ENCODE results near the gene FSTL1. TPM values are rescaled to one million over a fixed set of nuclear protein-coding genes. Genes with fewer than 3 reads are reported as not detected.

FSTL1 gene
- total and polyA plus RNA-seq, 5 experiments from 2014 or later, result 0.23 to 0.82 (median 0.51) TPM; not detected in 1

GRCh38 chr3:120475722-120476377 lies 25.1 kb upstream of the FSTL1 start:
- Mint-ChIP-seq H3K27me3 (peaks cover 5 to 28% (median 11%) of the 10 kb centered on the region in 5 donors), H3K9me3 (peaks cover 0 to 2% (median 0%) of the 10 kb centered on the region in 9 donors), H3K27ac (no peak overlapping the region), H3K36me3 (no peaks in the 10 kb centered on the region), H3K4me3 (no peak overlapping the region), H3K4me1 (no peaks in the 10 kb centered on the region)
- POLR2A ChIA-PET, result no interaction called here
- ATAC-seq, result no peak
- DNase-seq, result no peak

DNA sequence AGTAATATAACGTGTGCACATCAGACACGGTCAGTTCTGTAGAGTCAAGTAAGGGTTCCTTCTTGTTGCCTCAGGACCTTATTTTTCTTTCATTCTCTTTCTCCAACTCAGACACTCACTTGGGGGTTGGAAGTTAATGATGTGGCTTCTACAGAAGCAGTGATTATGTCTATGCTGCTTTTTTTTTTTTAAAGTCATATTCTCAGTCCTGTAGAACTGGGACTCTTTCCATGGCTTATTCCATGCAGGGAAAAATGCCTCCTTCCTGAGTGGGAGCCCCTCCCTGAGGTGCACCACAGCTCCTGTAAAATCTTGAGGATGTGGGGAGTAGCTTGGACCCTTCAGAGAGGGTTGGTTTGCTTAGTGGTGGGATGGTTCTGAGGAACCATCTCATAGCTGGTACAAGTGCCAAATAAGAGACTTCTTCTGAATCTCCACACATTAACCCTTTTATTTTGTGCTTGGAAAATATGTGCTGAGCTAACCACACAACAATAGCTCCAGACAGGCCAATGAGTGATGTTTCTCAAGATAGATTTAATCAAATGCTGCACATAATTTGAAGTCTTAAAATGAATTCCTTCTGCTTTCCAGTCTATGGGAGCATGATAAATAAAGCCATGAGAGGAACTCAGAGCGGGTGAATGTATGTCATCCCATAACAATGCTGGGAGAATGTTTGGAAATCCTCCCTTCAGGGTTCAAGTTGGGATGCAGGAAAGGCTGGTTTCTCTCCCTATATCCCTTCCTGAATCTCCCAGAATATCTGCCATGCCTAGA lies 23.3 kb upstream of the FSTL1 start:
- no peak overlapping the region for H3K27ac Mint-ChIP-seq
- H3K4me3 Mint-ChIP-seq, result no peak overlapping the region
- H3K36me3 Mint-ChIP-seq, result no peaks in the 10 kb centered on the region
- no peaks in the 10 kb centered on the region for H3K4me1 Mint-ChIP-seq
- POLR2A ChIA-PET, result no interaction called here
- peaks cover 6 to 37% (median 11%) of the 10 kb centered on the region in 5 donors for H3K27me3 Mint-ChIP-seq
- DNase-seq, result no peak
- no peak for ATAC-seq
- peaks cover 0 to 2% (median 0%) of the 10 kb centered on the region in 9 donors for H3K9me3 Mint-ChIP-seq

DNA sequence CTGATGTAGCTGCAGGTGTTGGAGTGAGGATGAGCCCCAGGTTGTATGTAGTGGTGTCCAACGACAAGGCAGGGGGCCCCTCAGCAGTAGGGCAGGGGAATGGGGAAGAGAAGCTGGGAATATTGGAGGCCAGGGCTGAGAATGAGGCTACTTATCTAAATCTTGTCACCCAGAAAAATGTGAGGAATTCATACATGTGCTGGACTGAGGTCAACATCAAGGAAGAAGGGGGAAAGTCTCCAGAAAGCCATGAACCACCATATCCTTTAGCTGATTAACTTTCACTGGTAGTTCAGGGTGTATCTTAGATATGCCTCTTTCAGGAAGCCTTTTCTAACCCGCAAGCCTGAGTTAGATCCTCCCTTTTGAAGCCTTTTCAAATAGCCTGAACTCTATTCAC lies 22.6 kb upstream of the FSTL1 start:
- Mint-ChIP-seq H3K27me3 (peaks cover 6 to 37% (median 12%) of the 10 kb centered on the region in 5 donors), H3K4me1 (no peaks in the 10 kb centered on the region)

GRCh38 chr3:120472121-120472844 lies 21.5 kb upstream of the FSTL1 start:
- H3K4me3 Mint-ChIP-seq, result no peak overlapping the region
- no peaks in the 10 kb centered on the region for H3K36me3 Mint-ChIP-seq
- DNase-seq, result no peak
- no peak for ATAC-seq
- no peaks in the 10 kb centered on the region for H3K4me1 Mint-ChIP-seq
- peaks cover 0 to 2% (median 0%) of the 10 kb centered on the region in 9 donors for H3K9me3 Mint-ChIP-seq
- POLR2A ChIA-PET, result no interaction called here
- H3K27me3 Mint-ChIP-seq, result peaks cover 9 to 37% (median 18%) of the 10 kb centered on the region in 5 donors
- H3K27ac Mint-ChIP-seq, result no peak overlapping the region

More for the DNA sequence above, 22.6 kb upstream of the FSTL1 start:
- peaks cover 0 to 2% (median 0%) of the 10 kb centered on the region in 9 donors for H3K9me3 Mint-ChIP-seq
- no peak overlapping the region for H3K4me3 Mint-ChIP-seq
- POLR2A ChIA-PET, result no interaction called here
- ATAC-seq (no peak), DNase-seq (no peak)
- H3K36me3 Mint-ChIP-seq, result no peaks in the 10 kb centered on the region
- peak overlapping the region in 1 of 10 donors; percentile 74 for H3K27ac Mint-ChIP-seq

DNA sequence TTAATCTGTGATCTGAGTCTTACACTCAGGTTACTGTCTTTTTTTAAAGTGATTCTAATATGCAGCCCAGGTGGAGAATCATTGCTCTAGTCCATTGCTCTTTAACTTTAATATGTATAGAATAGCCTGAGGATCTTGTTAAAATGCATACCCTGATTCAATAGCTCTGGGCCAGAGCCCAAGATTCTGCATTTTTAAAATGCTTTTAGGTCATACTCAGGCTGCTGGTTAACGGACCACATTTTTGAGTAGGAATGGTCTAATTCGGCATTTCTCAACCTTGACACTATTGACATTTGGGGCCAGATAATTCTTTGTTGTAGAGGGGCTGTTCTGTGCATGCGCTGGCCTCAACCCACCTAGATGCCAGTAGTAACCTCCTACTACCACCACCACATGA lies 20.9 kb upstream of the FSTL1 start:
- DNase-seq, result no peak
- no peak overlapping the region for H3K27ac Mint-ChIP-seq
- POLR2A ChIA-PET, result no interaction called here

GRCh38 chr3:120470870-120471269 lies 20.1 kb upstream of the FSTL1 start:
- Mint-ChIP-seq H3K27ac (no peak overlapping the region), H3K9me3 (peaks cover 0 to 2% (median 0%) of the 10 kb centered on the region in 9 donors), H3K4me1 (no peaks in the 10 kb centered on the region), H3K4me3 (no peak overlapping the region), H3K27me3 (peaks cover 6 to 37% (median 18%) of the 10 kb centered on the region in 5 donors), H3K36me3 (no peaks in the 10 kb centered on the region)
- ATAC-seq (no peak), DNase-seq (no peak)
- POLR2A ChIA-PET, result no interaction called here

More for the DNA sequence above, 20.9 kb upstream of the FSTL1 start:
- no peak for ATAC-seq
- no peaks in the 10 kb centered on the region for H3K36me3 Mint-ChIP-seq
- H3K9me3 Mint-ChIP-seq, result peaks cover 0 to 2% (median 0%) of the 10 kb centered on the region in 9 donors
- H3K4me1 Mint-ChIP-seq, result no peaks in the 10 kb centered on the region
- no peak overlapping the region for H3K4me3 Mint-ChIP-seq
- peaks cover 8 to 37% (median 18%) of the 10 kb centered on the region in 5 donors for H3K27me3 Mint-ChIP-seq

DNA sequence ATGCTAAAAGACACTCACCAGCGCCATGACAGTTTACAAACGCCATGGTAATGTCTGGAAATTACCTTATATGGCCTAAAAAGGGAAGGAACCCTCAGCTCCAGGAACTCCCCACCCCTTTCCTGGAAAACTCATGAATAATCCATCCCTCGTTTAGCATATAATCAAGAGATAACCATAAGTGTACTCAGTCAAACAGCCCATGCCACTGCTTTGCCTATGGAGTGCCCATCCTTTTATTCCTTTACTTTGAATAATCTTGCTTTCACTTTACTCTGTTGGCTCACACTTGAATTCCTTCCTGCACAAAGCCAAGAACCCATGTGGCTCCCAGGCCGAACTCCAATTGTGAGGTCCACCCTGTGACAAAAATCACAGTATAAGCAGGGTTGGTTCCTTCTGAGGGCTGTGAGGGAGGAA lies 19.1 kb upstream of the FSTL1 start:
- ATAC-seq (no peak), DNase-seq (no peak)
- no peak overlapping the region for H3K27ac Mint-ChIP-seq
- POLR2A ChIA-PET, result no interaction called here
- H3K4me3 Mint-ChIP-seq, result no peak overlapping the region
- H3K9me3 Mint-ChIP-seq, result peaks cover 0 to 2% (median 0%) of the 10 kb centered on the region in 9 donors
- peaks cover 6 to 32% (median 18%) of the 10 kb centered on the region in 5 donors for H3K27me3 Mint-ChIP-seq
- no peaks in the 10 kb centered on the region for H3K4me1 Mint-ChIP-seq
- H3K36me3 Mint-ChIP-seq, result no peaks in the 10 kb centered on the region

DNA sequence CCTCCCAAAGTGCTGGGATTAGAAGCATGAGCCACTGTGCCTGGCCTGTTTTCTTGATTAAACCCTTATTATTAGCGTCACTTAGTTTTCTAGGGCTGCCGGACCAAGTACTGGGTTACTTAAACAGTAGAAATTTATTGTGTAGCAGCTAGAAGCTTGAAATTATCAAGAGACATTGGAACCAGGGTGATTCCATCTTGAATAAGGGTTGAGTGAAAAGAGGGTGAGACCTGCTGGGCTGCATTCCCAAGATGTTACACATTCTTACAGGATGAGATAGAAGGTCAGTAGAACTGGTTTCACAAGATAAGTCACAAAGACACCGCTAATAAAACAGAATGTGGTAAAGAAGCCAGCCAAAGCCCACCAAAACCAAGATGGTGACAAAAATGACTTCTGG lies 18.6 kb upstream of the FSTL1 start:
- DNase-seq (no peak), ATAC-seq (no peak)
- H3K27me3 Mint-ChIP-seq, result peaks cover 6 to 27% (median 17%) of the 10 kb centered on the region in 5 donors
- peaks cover 0 to 2% (median 0%) of the 10 kb centered on the region in 9 donors for H3K9me3 Mint-ChIP-seq
- H3K36me3 Mint-ChIP-seq, result no peaks in the 10 kb centered on the region
- H3K4me3 Mint-ChIP-seq, result no peak overlapping the region
- POLR2A ChIA-PET, result no interaction called here
- no peak overlapping the region for H3K27ac Mint-ChIP-seq
- H3K4me1 Mint-ChIP-seq, result no peaks in the 10 kb centered on the region

GRCh38 chr3:120468635-120469295 lies 18.0 kb upstream of the FSTL1 start:
- no peak for ATAC-seq
- Mint-ChIP-seq H3K27ac (no peak overlapping the region), H3K4me1 (no peaks in the 10 kb centered on the region), H3K4me3 (no peak overlapping the region), H3K27me3 (peaks cover 6 to 21% (median 17%) of the 10 kb centered on the region in 5 donors), H3K36me3 (no peaks in the 10 kb centered on the region), H3K9me3 (peaks cover 0 to 2% (median 0%) of the 10 kb centered on the region in 9 donors)
- no peak for DNase-seq
- POLR2A ChIA-PET, result no interaction called here

DNA sequence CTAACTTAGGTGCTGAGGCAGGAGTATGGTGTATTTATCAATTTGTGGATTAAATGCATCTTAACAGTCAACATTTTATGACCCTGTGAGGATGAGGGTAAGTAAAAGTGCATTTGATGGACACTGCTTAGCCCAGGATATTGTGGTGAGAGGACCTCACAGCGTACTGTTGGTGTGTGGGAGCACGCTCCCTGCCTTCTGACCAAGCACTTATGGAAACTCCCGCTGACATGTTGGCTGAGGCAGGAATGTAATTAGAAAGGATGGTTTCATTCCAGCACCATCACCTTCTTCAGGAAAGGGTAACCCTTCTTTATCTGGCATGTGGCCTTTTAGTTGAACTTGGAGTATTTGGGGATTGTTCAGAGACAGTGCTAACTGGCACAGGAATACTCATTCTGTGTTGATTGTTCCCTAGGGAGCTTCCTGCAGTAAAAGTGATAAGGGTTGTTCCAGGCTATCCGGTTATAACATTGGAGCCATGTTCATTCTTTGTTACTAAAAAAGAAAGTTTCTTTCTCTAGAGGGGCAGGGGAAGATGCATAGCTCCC lies 11.7 kb upstream of the FSTL1 start:
- Mint-ChIP-seq H3K9me3 (no peaks in the 10 kb centered on the region), H3K27ac (no peak overlapping the region), H3K27me3 (peaks cover 0 to 11% (median 4%) of the 10 kb centered on the region in 5 donors), H3K36me3 (no peaks in the 10 kb centered on the region), H3K4me3 (no peak overlapping the region), H3K4me1 (no peaks in the 10 kb centered on the region)
- POLR2A ChIA-PET, result interaction anchor here (0.5 kb wide), 1 partner anchor 389 kb away, joined by 4 read pairs; no protein-coding TSS in a partner anchor
- ATAC-seq, result no peak
- no peak for DNase-seq

DNA sequence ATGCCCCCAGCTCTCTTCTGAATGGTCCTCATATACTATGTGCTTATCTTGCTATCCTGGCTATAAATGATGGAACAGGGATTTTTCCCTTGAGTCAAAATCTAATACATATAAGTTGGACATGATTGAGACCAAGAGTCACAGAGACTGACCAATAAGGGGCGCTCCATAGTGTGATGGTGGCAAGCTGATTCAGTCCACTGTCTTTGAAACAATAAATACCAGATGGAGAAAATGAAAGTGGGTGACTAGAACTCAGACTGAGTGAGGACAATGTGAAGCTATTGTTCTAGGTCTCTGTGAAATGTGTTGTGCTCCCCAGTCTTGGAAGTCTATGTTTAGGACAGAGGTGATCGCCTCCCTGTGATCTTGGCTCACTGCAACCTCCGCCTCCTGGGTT lies 10.6 kb upstream of the FSTL1 start:
- ATAC-seq (no peak), DNase-seq (no peak)
- Mint-ChIP-seq H3K4me1 (no peaks in the 10 kb centered on the region), H3K27ac (no peak overlapping the region), H3K36me3 (no peaks in the 10 kb centered on the region), H3K9me3 (no peaks in the 10 kb centered on the region), H3K4me3 (no peak overlapping the region), H3K27me3 (peaks cover 0 to 11% (median 4%) of the 10 kb centered on the region in 5 donors)
- POLR2A ChIA-PET, result no interaction called here

DNA sequence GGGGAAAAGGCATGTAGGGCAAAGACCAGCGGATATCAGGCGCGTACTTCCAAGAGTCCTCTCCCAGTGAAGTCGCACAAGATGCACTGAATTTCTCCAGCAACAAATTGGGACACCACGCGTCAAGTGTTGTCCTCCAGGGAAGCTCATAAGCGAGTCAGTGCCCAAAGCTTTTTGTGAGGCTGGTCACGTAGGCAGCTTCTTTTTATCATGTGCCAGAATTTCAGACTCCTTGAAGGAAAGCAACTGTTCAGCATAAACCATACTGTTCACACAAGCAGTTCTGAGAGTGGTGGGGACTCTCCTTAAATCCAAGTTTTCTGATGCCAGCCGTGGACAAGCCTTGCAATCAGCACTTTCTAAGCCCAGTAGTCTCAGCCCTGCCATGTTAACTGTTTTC lies 10.1 kb upstream of the FSTL1 start:
- Mint-ChIP-seq H3K4me1 (no peaks in the 10 kb centered on the region), H3K36me3 (no peaks in the 10 kb centered on the region), H3K27me3 (peaks cover 0 to 11% (median 4%) of the 10 kb centered on the region in 5 donors), H3K9me3 (no peaks in the 10 kb centered on the region), H3K27ac (no peak overlapping the region), H3K4me3 (no peak overlapping the region)
- DNase-seq (no peak), ATAC-seq (no peak)
- POLR2A ChIA-PET, result no interaction called here
